GM12874 (cell line): Measurements from ENCODE around the gene URB2.

Source experiments
- TF ChIP-seq, protein P1 (sequence below): IDR thresholded peaks from 2 replicates; pipeline ENCODE4 v1.5.1; 2011; ENCODE audit warnings: low read depth, mild to moderate bottlenecking, control low read depth, low read length, moderate library complexity; ENCODE audit not compliant: insufficient read depth

Gene URB2

DNA sequence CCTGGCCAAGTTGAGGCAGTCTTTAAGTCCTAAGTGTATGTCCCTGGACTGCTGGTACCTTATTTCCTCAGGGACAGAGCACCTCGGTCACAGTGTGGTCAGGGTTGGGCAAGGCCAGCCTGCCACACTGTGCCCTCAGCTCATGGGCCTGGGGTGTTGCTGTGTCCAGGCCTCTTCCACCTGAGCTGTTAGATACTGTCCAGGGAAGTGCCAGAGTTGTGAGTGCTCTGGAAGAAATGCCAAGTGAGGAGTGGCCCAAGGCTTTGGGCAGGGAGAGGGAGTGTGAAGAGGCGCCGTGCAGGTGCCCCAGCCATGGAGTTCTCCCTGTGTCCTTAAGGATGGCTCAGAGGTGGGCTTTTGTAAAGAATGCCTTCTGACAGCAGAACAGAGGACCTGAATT is 15.3 kb downstream of the URB2 start:
- TF ChIP-seq, protein P1, sequence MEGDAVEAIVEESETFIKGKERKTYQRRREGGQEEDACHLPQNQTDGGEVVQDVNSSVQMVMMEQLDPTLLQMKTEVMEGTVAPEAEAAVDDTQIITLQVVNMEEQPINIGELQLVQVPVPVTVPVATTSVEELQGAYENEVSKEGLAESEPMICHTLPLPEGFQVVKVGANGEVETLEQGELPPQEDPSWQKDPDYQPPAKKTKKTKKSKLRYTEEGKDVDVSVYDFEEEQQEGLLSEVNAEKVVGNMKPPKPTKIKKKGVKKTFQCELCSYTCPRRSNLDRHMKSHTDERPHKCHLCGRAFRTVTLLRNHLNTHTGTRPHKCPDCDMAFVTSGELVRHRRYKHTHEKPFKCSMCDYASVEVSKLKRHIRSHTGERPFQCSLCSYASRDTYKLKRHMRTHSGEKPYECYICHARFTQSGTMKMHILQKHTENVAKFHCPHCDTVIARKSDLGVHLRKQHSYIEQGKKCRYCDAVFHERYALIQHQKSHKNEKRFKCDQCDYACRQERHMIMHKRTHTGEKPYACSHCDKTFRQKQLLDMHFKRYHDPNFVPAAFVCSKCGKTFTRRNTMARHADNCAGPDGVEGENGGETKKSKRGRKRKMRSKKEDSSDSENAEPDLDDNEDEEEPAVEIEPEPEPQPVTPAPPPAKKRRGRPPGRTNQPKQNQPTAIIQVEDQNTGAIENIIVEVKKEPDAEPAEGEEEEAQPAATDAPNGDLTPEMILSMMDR: no peak

- TF ChIP-seq, protein P1: no peak
Measured at GRCh38 chr1:229642376-229642775, 16.3 kb downstream of the URB2 start.

DNA sequence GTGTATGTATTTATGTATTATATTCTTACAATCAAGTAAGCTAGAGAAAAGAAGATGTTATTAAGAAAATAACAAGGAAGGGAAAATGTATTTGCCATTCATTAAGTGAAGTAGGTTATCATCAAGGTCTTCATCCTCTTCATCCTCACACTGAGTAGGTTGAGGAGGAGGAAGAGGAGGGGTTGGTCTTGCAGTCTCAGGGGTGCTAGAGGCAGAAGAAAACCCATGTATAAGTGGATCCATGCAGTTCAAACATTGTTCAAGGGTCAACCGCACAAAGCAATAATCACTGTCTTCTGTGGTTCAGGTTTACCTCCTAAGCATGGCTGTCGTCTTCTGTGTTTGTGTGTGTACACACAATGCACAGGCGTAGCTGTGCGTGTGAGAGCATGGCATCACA is 16.9 kb downstream of the URB2 start:
- TF ChIP-seq, protein P1: no peak

- TF ChIP-seq, protein P1: no peak
Measured at GRCh38 chr1:229643996-229644745, 18.1 kb downstream of the URB2 start.

GRCh38 chr1:229645324-229645993 is 19.4 kb downstream of the URB2 start:
- TF ChIP-seq, protein P1: no peak

- TF ChIP-seq, protein P1: no peak
Measured at GRCh38 chr1:229648406-229648805, 22.4 kb downstream of the URB2 start.

- TF ChIP-seq, protein P1: no peak
Measured at GRCh38 chr1:229650045-229650444, 24.0 kb downstream of the URB2 start.
